ENCODE results near the gene HBS1L.
"Not testable (repeated sequence)": the region's sequence is repeated elsewhere in the genome, so short reads cannot be mapped to it uniquely, and the experiment has no call there.

The HBS1L gene

DNA sequence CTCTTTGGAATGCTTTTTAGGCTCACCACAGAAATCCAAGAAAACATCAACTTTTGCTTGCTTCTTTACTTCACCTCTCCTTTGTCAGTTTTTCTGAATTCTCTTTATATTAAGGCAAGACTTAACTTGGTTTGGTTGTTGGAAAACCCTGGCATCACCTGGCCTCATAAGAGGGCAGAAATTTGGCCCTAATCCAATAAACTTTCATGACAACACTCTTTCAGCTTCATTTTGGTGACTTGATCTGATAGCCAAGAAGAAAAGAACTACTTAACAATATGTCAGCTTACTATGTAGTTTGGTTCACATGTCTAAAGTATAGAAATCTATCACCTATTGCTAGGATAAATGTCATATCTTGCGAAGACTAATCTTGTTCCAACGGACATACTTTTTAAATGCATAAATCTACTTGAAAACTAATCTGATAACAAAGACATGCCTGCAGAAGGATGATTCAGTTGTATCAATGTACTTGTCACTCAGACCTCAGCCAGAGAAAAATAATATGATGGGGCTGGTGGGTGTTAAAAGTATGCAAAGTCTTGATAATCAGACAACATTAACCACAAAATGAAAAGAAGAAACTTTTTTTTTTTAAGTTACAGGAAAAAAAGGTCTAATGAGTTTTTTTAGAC, 19.3 kb upstream of the HBS1L start:
- no peak for DNase-seq

DNA sequence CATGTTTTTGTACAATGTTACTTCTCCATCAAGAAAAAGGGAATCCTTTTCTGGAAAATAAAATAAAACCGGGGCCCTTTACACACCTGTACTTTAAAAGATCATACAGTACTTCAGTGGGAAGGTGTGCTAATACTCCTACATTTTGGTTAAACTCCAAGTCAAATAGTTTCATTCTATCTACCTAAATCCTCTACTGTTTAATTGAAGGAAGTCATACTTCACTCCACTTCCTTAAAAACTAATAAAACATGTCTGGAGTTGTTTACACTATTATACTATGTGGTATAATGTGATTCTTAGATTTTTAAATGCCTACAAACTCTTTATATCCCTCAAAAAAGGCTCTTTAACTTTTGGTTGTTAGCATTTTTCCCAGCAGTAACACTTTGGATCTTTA, 18.6 kb upstream of the HBS1L start:
- no peak for DNase-seq

DNA sequence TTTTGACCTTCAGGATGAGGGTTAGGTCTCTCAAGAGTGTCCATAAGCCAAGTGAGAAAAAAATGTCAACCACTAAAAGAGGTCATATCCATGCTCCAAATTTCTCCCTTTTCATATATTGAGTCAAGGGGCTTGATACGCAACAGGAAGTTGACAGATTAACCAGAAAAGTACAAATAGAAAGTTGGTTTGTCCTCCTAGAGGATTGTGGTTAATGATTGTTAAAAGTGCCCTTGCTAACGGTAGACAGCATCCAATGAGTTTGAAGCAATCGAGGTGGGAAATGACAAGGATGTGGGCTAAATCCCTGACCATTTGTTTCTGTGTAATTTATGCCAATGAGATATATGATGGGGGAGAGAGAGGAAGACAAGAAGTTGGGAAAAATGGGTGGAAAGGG, 18.1 kb upstream of the HBS1L start:
- DNase-seq = no peak

DNA sequence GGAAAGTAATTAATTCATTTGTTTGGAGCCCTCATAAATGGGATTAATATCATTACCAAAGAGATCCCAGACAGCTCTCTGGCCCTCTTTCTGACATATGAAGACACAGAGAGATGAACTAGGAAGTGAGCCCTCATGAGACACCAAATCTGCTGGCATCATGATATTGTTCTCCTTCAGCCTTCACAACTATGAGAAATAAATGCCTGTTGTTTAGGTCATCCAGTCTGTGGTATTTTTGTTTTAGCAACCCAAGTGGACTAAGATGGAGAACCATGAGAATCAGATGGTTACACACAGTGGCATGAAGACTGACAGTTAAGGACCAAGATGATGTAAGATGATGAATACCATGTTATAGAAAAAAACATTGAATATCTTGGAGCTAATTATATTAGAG, 16.9 kb upstream of the HBS1L start:
- no peak for DNase-seq

DNA sequence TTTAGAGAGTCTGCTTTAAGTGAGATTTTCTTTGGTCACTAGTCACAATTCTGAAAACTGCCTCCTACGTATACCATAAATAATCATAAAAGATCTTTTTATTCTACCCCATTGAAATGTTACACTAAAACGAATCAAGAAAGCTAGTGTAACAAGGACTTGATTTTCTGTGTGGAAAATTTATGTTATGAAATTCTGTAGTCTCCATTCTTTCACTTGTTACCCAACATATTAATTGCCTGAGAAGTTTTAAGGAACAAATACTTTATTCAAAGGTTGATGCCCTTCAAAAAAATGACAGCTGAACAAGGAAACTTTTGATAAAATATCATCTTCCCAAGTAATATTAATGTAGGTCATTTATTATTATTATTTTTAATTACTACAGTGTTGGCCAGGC, 13.3 kb upstream of the HBS1L start:
- no peak for DNase-seq

DNA sequence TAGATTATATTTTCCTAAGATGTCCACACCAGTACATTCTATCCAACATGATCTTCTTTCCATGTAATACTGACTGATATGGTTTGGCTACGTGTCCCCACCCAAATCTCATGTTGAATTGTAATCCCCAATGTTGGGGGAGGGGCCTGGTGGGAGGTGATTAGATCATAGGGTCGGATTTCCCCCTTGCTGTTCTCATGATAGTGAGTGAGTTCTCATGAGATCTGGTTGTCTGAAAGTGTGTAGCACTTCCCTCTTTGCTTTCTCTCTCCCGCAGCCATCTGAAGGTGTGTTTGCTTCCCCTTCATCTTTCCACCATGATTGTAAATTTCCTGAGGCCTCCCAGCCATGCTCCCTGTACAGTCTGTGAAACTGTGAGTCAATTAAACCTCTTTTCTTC, 12.2 kb upstream of the HBS1L start:
- no peak for DNase-seq

DNA sequence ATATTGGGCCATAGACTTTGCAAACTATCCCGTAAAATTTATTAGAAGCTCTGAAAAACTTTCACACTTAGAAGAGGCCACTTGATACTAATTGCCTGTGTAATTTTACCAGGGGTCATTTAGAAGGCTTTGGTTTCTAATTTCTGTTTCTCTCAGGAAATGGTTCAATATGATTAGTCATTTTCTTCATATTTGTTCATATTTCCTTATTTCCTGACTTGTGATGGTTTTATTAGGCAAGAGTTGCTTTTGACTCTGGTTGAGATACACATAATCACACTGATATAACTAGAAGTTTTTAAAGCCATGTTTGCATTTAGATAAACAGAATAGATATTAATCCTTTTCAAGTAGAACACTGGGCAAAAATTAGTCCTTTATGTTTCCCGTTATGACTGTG, 11.8 kb upstream of the HBS1L start:
- DNase-seq = no peak

DNA sequence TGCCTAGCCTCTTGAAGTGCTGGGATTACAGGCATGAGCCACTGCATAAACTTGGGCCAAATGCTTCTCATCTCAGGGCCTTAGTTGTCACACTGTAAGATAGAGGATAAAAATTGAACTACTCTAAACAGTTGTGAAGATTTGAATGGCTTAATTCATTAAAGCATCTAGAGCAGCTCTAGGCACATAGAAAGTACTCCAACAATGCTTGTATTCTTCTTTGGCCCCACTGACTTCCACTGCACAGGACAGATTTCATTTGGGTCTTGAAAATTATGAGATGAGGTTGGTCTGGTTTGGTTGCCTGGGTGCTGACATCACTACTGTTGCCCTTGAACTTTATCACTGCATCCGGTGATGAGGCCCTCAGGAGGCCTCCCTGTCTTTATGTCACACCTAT, 10.0 kb upstream of the HBS1L start:
- no peak for DNase-seq

DNA sequence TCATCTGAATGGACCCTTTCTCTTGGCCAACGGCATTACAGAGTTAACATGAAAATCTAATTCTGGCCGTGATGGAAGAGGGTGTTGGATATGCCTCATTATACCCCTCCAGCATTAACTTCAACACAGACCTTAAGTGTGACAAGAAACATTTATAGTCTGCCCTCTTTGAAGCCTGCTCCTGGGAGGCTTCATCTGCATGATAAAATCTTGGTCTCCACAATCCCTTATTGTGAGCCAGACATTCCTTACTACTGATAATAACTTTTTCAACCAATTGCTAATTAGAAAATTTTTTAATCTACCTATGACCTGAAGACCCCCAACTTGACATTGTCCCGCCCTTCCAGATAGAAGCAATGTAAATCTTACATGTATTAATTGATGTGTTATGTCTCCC, 9.3 kb upstream of the HBS1L start:
- DNase-seq = no peak

DNA sequence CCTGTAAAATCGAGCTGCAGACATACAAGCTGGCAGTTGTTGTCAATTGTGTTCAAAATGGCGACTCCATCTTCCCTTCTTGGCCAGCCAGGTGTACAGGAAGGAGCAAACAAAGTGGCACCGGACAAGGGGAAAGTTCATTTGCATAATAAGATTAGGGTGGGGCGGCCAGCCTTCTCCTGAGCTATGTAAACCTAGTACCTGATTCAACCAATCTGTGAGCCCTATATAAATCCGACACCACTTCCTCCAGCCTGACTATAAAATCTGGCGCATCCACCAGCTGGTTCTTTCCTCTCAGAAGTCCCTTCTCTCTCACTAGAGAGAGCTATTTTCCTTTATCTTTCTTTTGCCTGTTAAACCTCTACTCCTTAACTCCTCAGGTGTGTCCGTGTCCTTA, 8.1 kb upstream of the HBS1L start:
- DNase-seq = no peak

DNA sequence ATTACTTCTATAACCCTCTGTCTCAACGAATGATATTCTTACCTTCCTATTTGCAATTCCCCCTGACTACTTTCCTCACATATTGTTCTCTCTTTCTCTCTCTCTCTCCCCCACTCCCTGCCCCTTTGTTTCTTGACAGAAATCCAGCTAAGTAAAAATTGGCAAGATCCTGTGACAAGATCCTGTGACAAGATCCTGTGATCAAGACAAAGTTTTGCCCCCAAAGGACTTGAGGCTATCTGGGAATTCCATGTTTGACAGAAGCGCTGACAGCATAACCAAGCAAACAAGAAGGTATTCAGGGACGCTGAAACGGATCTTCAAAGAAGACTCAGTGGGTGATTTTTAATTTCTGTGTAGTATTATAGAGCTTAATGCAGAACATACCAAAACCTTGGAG, 5.5 kb upstream of the HBS1L start:
- DNase-seq = no peak

DNA sequence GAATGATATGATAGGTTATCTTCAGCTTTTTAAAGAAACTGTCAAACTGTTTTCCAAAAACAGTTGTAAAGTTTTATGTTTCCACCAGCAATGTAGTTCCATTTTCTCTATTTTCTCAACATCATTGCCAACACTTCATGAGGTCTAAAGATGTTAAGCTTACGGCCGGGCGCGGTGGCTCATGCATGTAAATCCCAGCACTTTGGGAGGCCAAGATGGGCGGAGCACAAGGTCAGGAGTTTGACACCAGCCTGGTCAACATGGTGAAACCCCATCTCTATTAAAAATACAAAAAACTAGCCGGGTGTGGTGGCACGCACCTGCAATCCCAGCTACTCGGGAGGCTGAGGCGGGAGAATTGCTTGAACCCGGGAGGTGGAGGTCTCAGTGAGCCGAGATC, 3.7 kb upstream of the HBS1L start:
- DNase-seq = not testable (repeated sequence)

DNA sequence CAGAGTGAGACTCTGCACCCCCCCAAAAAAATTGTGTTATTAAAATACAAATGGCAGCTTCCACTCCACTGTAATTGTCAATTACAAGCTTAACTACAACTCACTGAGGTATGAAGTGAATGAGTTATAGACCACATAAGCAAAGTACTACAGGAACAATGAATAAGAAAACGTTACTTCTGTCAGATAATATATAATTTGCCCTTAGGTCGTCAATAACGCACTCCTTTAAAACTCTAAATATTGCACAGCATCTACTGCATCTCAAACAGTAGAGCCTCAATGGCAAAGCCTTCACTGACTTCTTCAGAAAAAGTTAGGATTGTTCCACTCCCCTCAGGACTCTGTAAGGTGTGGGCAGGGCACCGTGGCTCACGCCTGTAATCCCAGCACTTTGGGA, 2.0 kb upstream of the HBS1L start:
- DNase-seq = no peak

DNA sequence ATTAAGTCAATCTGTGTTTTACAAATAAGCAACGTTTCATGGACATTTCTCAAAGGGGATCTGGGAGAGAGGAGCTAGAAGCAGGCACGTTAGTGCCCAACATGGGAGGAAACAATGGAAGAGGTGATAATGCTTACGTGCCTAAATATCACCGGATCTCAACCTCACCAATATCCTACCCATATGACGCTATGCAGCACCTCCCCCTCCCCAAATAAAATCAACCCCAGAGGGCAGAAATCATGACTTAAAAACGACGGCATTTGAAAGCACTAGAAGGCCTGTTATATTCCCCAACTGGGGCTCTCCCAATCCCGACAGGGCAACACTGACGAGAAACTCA, 425 bp downstream of the HBS1L start:
- no peak for DNase-seq

DNA sequence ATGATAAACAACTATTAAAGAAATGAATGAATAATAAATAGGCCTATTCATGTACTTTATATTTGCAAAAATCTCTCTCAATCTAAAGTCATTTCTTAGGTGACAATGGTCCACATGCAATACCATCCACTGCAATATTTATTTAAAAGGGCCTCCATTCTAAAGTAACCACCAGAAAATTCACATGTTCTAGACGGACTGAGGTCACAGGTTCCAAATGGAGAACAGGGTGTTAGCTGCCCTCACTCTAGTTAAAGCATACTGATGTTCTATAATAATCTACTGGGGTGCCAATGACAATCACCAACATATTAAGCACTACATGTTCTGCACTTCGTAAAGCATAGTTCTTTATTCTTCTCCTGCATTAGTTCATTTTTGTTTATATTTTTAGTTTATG, 1.2 kb downstream of the HBS1L start:
- no peak for DNase-seq

DNA sequence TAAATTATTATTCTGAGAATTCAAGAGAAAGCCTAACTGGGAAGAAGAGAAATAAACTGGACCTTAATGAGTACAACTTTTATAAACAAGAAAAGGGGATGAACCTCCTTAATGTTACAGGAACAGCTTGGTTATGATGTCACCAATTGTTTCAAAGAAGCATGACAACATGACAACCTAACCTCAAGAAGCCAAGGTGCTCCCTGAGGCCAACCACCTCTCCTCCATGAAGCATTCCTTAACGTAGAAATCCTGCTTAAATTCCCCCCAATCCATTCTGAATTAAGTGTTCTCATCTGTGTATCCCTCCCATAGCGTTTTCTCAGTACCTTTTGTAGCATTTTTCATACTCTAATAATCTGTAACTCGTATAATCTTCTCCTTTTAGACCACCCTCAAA, 1.7 kb downstream of the HBS1L start:
- no peak for DNase-seq

DNA sequence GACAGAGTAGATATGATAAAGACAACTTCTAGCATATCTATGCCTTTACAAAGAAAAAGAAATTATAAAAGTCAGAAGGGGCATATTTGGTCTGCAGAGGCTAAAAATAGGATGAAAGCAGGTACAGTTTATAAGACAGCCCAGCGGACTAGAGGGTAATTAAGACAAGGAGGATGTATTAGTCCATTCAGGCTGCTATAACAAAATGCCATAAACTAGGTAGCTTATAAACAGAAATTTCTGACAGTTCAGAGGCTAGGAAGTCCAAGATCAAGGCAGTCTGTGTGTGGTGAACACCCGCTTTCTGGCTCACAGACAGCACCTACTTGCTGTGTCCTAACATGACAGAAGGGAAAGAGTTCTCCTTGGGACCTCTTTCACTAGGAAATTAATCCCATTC, 5.7 kb downstream of the HBS1L start:
- no peak for DNase-seq

DNA sequence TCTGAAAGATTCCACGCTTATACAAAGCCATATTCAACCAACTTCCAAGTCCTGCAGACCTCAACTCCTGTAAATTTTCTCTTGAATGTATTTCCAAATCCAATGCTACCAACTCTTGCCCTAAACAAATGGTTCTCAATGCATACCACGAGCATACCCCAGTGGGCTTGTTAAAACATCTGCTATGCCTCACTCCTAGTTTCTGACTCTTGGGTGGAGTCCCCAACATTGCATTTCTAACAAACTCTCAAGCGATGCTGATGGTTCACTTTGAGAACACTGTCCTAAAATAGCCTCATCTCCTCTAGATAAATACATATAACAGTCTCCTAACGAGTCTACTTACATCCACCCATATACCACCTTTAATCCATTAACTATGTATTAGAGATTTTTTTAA, 7.3 kb downstream of the HBS1L start:
- no peak for DNase-seq

DNA sequence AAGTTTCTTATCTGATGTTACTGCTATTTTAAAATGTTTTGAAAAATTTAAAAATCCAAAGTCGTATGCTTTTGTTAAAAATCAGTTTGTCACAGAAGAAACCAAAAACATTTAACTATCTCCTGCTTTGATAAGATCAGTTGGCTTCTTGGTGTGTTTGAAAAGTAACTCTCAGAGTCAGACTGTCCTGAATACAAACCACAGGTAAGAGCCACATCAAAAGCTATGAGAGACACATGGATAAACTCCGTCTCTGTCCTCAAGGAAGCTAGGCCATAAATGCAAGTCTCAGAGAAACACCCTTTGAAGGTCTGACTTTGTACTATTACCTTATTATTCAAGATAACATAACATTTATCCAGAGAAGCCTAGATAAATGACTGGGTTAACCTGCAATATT, 7.7 kb downstream of the HBS1L start:
- DNase-seq = no peak

DNA sequence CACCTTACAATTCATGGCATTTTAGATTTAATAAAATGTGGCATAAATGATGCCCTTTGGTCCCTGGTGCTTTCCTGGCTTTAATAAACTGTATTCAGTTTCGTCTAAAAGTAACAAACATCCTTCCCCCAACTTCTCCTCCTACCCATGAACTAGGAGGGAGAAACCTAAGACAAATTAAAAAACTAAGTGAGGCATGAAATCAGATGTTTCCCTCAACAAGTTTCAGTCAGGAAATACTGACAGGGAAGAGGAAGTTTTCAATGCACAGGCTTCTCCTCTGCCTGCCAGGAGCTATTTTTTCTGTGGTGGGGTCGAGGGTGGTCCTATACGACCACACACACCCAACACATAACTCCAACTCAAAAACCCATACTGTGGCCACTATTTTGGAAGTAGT, 10.0 kb downstream of the HBS1L start:
- no peak for DNase-seq

DNA sequence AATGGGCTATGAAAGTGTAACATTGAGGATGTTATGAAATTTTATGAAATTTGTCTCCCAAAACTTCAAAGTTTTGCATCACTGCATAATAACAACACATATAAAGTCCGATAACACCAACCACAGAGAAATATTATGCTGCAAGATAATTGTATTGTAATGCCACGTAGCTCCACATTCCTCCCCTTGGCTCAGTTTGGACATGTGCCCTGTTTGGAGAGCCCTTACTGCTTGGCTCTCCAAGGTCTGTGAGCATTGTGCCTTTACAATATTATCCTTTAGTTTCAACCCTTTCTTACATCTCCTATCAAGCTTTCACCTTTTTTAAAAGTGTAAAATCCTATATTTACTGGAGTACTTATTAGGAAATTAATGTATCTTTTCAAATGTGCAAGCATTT, 10.8 kb downstream of the HBS1L start:
- DNase-seq = no peak

DNA sequence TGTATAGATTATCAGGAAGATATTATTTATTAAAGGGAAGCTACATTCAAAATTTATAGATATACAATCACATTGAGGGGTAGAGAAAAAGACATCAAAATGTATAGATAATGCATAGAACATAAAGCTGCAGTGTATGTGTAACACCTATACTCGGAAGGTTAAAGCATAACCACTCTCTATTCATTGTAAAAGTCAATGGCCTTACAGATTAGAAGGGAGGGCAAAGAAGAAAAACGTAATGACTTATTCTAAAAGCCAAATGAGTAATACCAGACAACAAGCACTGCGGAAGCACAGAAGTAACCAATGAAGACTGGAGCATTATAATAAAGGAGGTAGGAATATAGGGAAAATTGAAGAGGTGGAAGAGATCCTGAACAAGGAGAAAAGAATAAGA, 11.3 kb downstream of the HBS1L start:
- DNase-seq = no peak

DNA sequence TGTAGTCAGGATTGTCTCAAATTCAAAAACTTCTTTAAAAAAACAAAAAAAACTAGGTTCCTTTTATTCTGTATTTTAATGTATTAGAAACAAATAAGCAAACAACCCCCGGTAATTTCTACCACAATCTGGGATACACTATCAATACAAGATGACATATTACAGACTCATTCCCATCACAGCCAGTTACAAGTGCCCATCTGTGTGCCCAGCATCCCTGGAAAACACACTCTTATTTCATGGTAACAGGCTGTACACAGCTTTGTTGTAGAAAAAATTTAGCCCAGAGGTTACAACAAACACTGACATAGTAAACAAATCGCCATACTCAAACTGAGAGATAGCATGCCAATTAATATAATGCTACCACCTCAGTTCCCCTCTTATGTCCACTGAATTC, 16.3 kb downstream of the HBS1L start:
- DNase-seq = no peak

DNA sequence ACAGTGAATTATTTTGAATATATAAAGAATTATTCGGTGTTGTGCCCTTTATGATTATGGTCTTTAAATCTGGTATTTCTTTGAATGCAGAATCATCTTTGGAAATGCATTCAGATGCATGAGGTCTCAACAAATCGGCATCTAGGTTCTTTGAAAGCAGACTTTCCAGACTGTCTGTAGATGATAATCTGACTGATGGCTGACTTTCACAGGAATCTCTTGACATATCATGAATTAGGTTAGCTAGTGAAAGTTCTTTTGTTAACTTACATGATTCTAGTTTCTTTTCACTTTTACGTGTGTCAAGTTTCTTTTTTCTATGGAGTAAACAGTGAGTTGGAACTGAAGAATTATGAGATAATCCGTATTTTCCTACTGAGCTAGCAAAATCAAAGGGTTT, 17.1 kb downstream of the HBS1L start:
- DNase-seq = no peak

DNA sequence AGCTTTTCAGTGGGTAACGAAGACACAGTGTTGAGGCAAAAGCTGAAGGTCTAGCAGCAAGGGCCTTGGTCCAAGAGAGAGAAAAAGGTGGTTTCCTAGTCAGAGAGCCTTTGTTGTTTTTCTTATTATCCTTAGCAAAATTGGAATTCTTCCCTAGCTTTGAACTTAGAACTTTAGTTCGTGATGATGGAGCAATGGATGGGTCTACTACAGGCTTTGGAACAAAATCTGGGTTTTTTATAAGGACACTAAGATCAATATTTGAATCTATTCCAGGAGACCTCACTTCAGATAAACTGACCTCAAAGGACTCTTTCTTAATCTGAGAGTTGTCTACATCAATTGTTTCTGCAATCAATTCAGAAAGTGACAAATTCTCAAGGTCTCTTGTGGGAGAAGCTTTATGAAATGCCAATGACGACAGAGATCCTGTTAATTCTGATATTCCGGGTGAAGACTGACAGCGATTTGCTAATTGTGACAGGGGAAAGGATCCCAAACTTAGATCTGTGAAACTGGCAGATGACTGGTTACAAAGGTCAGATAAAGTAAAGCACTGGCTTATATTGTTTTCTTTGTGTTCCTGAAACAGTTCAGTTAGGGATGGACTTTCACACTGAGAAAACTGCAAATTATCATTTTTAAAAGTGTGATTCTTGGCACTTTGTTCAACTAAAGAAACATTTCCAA, 17.7 kb downstream of the HBS1L start:
- DNase-seq = no peak

DNA sequence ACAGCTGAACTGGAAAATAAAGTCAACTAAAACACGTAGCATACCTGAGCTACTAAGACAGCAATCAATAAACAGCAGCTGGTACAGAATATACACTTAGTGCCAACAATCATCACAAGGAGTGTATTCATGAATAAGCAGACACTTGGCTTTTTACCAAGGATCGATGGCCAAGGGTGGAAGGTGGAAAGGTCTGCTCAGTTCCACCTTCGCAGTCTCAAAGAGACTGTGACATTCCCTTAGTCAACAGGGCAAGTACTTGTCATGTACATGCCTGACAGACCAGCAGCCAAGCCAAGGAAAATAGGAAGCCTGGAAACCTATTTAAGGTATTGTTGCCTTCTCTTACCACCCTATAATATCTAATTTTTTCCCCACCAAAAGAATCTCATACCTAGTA, 21.4 kb downstream of the HBS1L start:
- DNase-seq = no peak
